ENCODE measurements around the gene FAT2.

GRCh38 chr5:151597749-151598148, 6.6 kb upstream of the FAT2 start:
- no peak for TF ChIP-seq POLR2A (IDR thresholded peaks at IDR 0.05)
- TF ChIP-seq CTCF (IDR thresholded peaks at IDR 0.05) = no peak

Measured in uterus (tissue), 2 donors.